ENCODE measurements around the gene CELF5.

DNA sequence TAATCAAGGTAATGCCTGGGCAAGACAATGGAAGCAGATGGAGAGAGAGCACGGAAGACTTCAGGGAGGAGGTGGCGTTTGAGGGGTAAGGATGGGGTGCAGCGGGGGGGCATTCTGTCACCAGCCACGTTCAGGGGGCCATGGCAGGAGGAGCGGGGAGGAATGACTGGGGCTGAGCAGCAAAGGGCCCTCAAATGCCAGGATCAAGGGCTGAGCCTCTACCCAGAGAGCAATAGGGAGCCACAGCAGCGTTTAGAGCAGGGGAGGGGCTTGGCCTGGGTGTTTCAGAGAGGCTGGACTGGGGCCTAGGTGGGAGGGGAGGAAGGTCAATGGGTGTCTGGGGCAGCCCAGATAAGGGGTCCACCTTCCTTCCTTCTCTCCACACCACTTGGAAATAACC, 44.3 kb downstream of the CELF5 start:
- TF ChIP-seq, protein P1, sequence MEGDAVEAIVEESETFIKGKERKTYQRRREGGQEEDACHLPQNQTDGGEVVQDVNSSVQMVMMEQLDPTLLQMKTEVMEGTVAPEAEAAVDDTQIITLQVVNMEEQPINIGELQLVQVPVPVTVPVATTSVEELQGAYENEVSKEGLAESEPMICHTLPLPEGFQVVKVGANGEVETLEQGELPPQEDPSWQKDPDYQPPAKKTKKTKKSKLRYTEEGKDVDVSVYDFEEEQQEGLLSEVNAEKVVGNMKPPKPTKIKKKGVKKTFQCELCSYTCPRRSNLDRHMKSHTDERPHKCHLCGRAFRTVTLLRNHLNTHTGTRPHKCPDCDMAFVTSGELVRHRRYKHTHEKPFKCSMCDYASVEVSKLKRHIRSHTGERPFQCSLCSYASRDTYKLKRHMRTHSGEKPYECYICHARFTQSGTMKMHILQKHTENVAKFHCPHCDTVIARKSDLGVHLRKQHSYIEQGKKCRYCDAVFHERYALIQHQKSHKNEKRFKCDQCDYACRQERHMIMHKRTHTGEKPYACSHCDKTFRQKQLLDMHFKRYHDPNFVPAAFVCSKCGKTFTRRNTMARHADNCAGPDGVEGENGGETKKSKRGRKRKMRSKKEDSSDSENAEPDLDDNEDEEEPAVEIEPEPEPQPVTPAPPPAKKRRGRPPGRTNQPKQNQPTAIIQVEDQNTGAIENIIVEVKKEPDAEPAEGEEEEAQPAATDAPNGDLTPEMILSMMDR (conservative IDR thresholded peaks at IDR 0.05): no peak
- no peak for TF ChIP-seq EZH2 (IDR thresholded peaks at IDR 0.05; ENCODE audit: low read depth)

Data from PC-9 (cell line).